A549 (cell line): ENCODE results near the gene PDLIM7. TPM values are rescaled to one million over a fixed set of nuclear protein-coding genes. Genes with fewer than 3 reads are reported as not detected.

Experiments
- ATAC-seq, 2 experiments: fragments of 200-7000 bp in 1 of 2; fragments of >200 bp in 1 of 2; cut with Nextera tagmentation in 1 of 2; cut with Tn5 transposase in 1 of 2; 3 replicates each; pipeline versions ENCODE4 v1.8.0 to v1.9.1; 2018 to 2020; ENCODE audit warnings: mild to moderate bottlenecking in 1 of 2, moderate library complexity in 1 of 2
- CTCF ChIA-PET: fragments of 300-600 bp; sonication (Branson Sonifier 250); formaldehyde crosslinking; extraction: SDS; loops from one replicate; lab custom pipeline; 2021; ENCODE audit warnings: antibody characterized with exemption, inconsistent platforms; lab: Yijun Ruan, JAX
- POLR2A ChIA-PET: fragments of 350-600 bp; formaldehyde crosslinking; extraction: SDS; loops from one replicate; lab custom pipeline; 2021; ENCODE audit warnings: antibody characterized with exemption, inconsistent platforms; lab: Yijun Ruan, JAX
- DNase-seq, 2 experiments: peaks; one replicate each; pipeline versions ENCODE4 v3.0.0 to v3.0.0-alpha.2; 2011 to 2016; ENCODE audit warnings: low read depth in 1 of 2, low spot score in 1 of 2
- FAIRE-seq: peaks from 2 replicates; lab custom pipeline; 2011; peaks lifted over from hg19 to GRCh38; lab: Jason Lieb, UNC
- H3K27ac ChIP-seq, 2 experiments: fragments of >200 bp; sonication (Bioruptor Twin); formaldehyde crosslinking; 3 replicates each; pipeline ENCODE4 v1.5.1; 2016 to 2017
- H3K4me1 ChIP-seq: fragments of >200 bp; sonication (Bioruptor Twin); formaldehyde crosslinking; 3 replicates; pipeline ENCODE4 v1.6.1; 2016
- H3K4me2 ChIP-seq: fragments of >200 bp; sonication (Bioruptor Twin); formaldehyde crosslinking; 3 replicates; pipeline ENCODE4 v1.6.1; 2016
- H3K4me3 ChIP-seq: fragments of >200 bp; sonication (Bioruptor Twin); formaldehyde crosslinking; 3 replicates; pipeline ENCODE4 v1.5.1; 2016
- H3K9me3 ChIP-seq: fragments of >200 bp; sonication (Bioruptor Twin); formaldehyde crosslinking; 3 replicates; pipeline ENCODE4 v1.6.1; 2016
- CEBPB ChIP-seq, 2 experiments: fragments of >200 bp in 1 of 2; sonication (Bioruptor Twin) in 1 of 2; formaldehyde crosslinking in 1 of 2; IDR thresholded peaks; 2 replicates each; pipeline ENCODE4 v1.6.1; 2012 to 2016
- CHD2 ChIP-seq: fragments of 150-350 bp; IDR thresholded peaks from 2 replicates; pipeline ENCODE4 v1.6.1; 2014; ENCODE audit warnings: low read length; ENCODE audit not compliant: partially characterized antibody
- CHD4 ChIP-seq: fragments of 200-600 bp; sonication (generic); IDR thresholded peaks from 2 replicates; pipeline ENCODE4 v1.6.1; 2016; ENCODE audit warnings: antibody characterized with exemption, mild to moderate bottlenecking, borderline replicate concordance
- CTCF ChIP-seq: fragments of >200 bp; sonication (Bioruptor Twin); formaldehyde crosslinking; IDR thresholded peaks from 3 replicates; pipeline ENCODE4 v1.5.1; 2016
- EP300 ChIP-seq, 2 experiments: fragments of >200 bp; sonication (Bioruptor Twin); formaldehyde crosslinking; IDR thresholded peaks; 2 replicates in 1 of 2; 3 replicates in 1 of 2; pipeline ENCODE4 v1.6.1; 2016 to 2017
- FOSL2 ChIP-seq, 2 experiments: fragments of 450-650 bp in 1 of 2; fragments of >200 bp in 1 of 2; sonication (Bioruptor Twin) in 1 of 2; formaldehyde crosslinking; IDR thresholded peaks; 2 replicates each; pipeline versions ENCODE4 v1.5.0 to v1.6.1; 2016 to 2020; ENCODE audit warnings: mild to moderate bottlenecking in 1 of 2, moderate library complexity in 1 of 2
- GATA3 ChIP-seq: IDR thresholded peaks from 2 replicates; pipeline ENCODE4 v1.6.1; 2012; ENCODE audit warnings: borderline replicate concordance
- HES2 ChIP-seq: fragments of >200 bp; sonication (Bioruptor Twin); formaldehyde crosslinking; IDR thresholded peaks from 2 replicates; pipeline ENCODE4 v1.6.1; 2016
- JUNB ChIP-seq: fragments of >200 bp; sonication (Bioruptor Twin); formaldehyde crosslinking; IDR thresholded peaks from 2 replicates; pipeline ENCODE4 v1.6.1; 2016
- KDM1A ChIP-seq: fragments of 200-600 bp; sonication (generic); IDR thresholded peaks from 2 replicates; pipeline ENCODE4 v1.6.1; 2016; ENCODE audit warnings: low read depth, mild to moderate bottlenecking
- MAFK ChIP-seq: fragments of 450-650 bp; IDR thresholded peaks from 2 replicates; pipeline ENCODE4 v1.6.1; 2014; ENCODE audit not compliant: partially characterized antibody
- MAX ChIP-seq: IDR thresholded peaks from 2 replicates; pipeline ENCODE4 v1.6.1; 2012
- MAZ ChIP-seq: fragments of 150-350 bp; IDR thresholded peaks from 2 replicates; pipeline ENCODE4 v1.6.1; 2014; ENCODE audit warnings: antibody characterized with exemption, low read depth, low read length, borderline replicate concordance
- NFE2L2 ChIP-seq: fragments of 150-350 bp; conservative IDR thresholded peaks from 2 replicates; pipeline ENCODE4 v1.6.1; 2014; ENCODE audit warnings: low read length
- PHF8 ChIP-seq: fragments of 200-600 bp; sonication (generic); IDR thresholded peaks from 2 replicates; pipeline ENCODE4 v1.6.1; 2016; ENCODE audit warnings: low read depth, mild to moderate bottlenecking, antibody characterized with exemption, moderate library complexity, borderline replicate concordance
- RCOR1 ChIP-seq: fragments of 150-350 bp; IDR thresholded peaks from 2 replicates; pipeline ENCODE4 v1.6.1; 2014; ENCODE audit warnings: antibody characterized with exemption, low read length, low read depth
- RNF2 ChIP-seq: fragments of 200-600 bp; sonication (generic); IDR thresholded peaks from 2 replicates; pipeline ENCODE4 v1.6.1; 2016; ENCODE audit warnings: low read depth, mild to moderate bottlenecking, antibody characterized with exemption, moderate library complexity, borderline replicate concordance
- SMC3 ChIP-seq: fragments of >200 bp; sonication (Bioruptor Twin); formaldehyde crosslinking; IDR thresholded peaks from 3 replicates; pipeline ENCODE4 v1.6.1; 2018; ENCODE audit warnings: inconsistent platforms
- TP53 ChIP-seq: fragments of 250-450 bp; sonication (Bioruptor Pico); IDR thresholded peaks from 2 replicates; pipeline ENCODE4 v1.5.0; 2021; ENCODE audit warnings: mild to moderate bottlenecking, moderate library complexity
- USF2 ChIP-seq: fragments of 450-650 bp; IDR thresholded peaks from 2 replicates; pipeline ENCODE4 v1.6.1; 2014; ENCODE audit warnings: antibody characterized with exemption
- ZFP36 ChIP-seq: fragments of 450-650 bp; IDR thresholded peaks from 2 replicates; pipeline ENCODE4 v1.6.1; 2014; ENCODE audit warnings: borderline replicate concordance; ENCODE audit not compliant: partially characterized antibody
- ZNF302 ChIP-seq: fragments of 250-450 bp; sonication (Bioruptor Pico); IDR thresholded peaks from 2 replicates; pipeline ENCODE4 v1.9.0; 2021; ENCODE audit warnings: inconsistent platforms, mild to moderate bottlenecking, moderate library complexity
- WGBS: methylation state at CpG from one replicate; pipeline ENCODE4 v1.1.6; 2017; ENCODE audit errors: missing lambda C conversion rate; 5-methylcytosine and 5-hydroxymethylcytosine counted together
- polyA plus RNA-seq, 4 experiments: library from polyadenylated mRNA; depleted of rRNA in 3 of 4; stranded (reverse); fragments of >200 nt; fragmentation: RNase III in 1 of 4; extraction: RNeasy Plus Mini Kit Qiagen cat#74134 plus additional on column Dnase treatment in 1 of 4; gene quantifications; 2 replicates in 3 of 4; 3 replicates in 1 of 4; pipeline ENCODE4 v1.2.3, GENCODE V29; 2011 to 2017

The PDLIM7 gene
- polyA plus RNA-seq, 2 of the 4 experiments (the other 2 are of a cell fraction), result 30.7 to 124 TPM

- no peak overlapping the region for H3K4me3 ChIP-seq
- no peaks in the 10 kb centered on the region for H3K4me1 ChIP-seq
- H3K9me3 ChIP-seq, result no peaks in the 10 kb centered on the region
- ChIA-PET POLR2A (no interaction called here), CTCF (interaction anchor here (0.6 to 2.2 kb wide), 4 partner anchors 8 to 24 kb away, joined by 3 to 10 read pairs (median 7); no protein-coding TSS in a partner anchor)
- H3K4me2 ChIP-seq, result no peak overlapping the region
- ATAC-seq (no peak), FAIRE-seq (no peak), DNase-seq (no peak)
- TF ChIP-seq MAFK (no peak), FOSL2 (IDR thresholded peaks at IDR 0.05) (no peak), FOSL2 (CRISPR knock-in tag; IDR thresholded peaks at IDR 0.05) (no peak), NFE2L2 (no peak), MAX (no peak), CEBPB (IDR thresholded peaks at IDR 0.05) (no peak), SMC3 (no peak), TP53 (CRISPR knock-in tag) (no peak), GATA3 (no peak), JUNB (no peak), CHD4 (no peak), HES2 (no peak), ZNF302 (CRISPR knock-in tag) (no peak), PHF8 (no peak), MAZ (no peak), ZFP36 (no peak), CTCF (no peak), EP300 (IDR thresholded peaks at IDR 0.05) (no peak), RCOR1 (no peak), USF2 (no peak), CHD2 (no peak)
- WGBS, result 89% methylated on average over 4 of the region's 4 CpGs
- no peak overlapping the region for H3K27ac ChIP-seq
These were observed 28.8 kb upstream of the PDLIM7 start for GRCh38 chr5:177526191-177526590.

- no peaks in the 10 kb centered on the region for H3K9me3 ChIP-seq
- H3K4me3 ChIP-seq, result no peak overlapping the region
- no peak for TF ChIP-seq RNF2
- peak; percentile 65; the same call in 1 of the 2 replicates for TF ChIP-seq KDM1A
- TF ChIP-seq, all 56 proteins: peak for 1
- DNase-seq, result no peak
- Histone ChIP-seq H3K4me2 (no peak overlapping the region), H3K4me1 (no peaks in the 10 kb centered on the region), H3K27ac (no peak overlapping the region)
- WGBS, result 85% methylated on average over 10 of the region's 10 CpGs
- ATAC-seq, result no peak
- ChIA-PET CTCF (interaction anchor here (0.9 to 2.2 kb wide), 4 partner anchors 9 to 25 kb away, joined by 3 to 10 read pairs (median 10); no protein-coding TSS in a partner anchor), POLR2A (no interaction called here)
- no peak for FAIRE-seq
These were observed 27.7 kb upstream of the PDLIM7 start for GRCh38 chr5:177524941-177525655.
